NCI-H446 treated with DMSO at 0.1 percent for 48 hours (cell line): ENCODE measurements around the gene LPP.
"Not testable (repeated sequence)": the region's sequence is repeated elsewhere in the genome, so short reads cannot be mapped to it uniquely, and the experiment has no call there.

Experiments
- DNase-seq: peaks from one replicate; lab custom pipeline; 2025; lab: John Stamatoyannopoulos, UW

Gene LPP

GRCh38 chr3:188680189-188680588 lies 526.2 kb downstream of the LPP start:
- no peak for DNase-seq

DNA sequence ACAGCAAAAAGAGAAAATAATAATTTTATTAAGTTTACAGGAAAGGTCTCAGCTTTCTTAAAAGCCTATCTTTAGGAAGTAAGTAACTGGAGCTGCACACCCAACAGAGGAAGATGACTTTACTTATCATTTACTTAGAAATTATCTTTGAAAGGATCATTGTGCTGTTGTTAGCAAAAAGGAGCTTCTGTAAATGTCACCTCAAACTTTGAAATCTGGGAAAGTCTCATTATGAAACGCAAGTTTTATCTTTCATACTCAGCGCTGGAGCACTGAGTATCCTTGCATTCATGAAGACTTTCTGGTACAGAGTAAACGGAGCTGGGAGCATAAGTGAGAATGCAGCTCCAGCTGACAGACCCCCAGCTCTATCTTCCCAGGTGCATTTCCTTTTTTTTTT lies 526.6 kb downstream of the LPP start:
- DNase-seq: no peak

DNA sequence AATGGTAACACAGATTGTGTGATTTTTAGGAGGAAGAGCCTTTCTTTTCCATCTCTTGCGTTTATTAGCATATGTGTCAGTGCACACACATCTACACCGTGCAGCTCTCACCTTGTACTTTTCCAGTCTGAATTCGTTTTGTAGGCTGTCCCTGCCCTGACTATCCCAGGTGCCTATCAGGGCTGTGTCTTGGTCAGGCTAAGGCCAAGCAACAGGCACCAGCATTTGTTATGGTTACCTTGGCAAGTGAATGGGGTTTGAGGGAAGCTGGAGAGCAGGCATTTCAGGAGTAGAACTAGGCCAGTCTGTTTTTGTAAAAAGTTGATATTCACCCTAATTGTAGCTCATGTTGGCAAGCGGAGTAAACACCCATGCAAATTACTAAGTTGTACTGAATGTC lies 528.4 kb downstream of the LPP start:
- DNase-seq: no peak

GRCh38 chr3:188683032-188683521 lies 529.1 kb downstream of the LPP start:
- no peak for DNase-seq

DNA sequence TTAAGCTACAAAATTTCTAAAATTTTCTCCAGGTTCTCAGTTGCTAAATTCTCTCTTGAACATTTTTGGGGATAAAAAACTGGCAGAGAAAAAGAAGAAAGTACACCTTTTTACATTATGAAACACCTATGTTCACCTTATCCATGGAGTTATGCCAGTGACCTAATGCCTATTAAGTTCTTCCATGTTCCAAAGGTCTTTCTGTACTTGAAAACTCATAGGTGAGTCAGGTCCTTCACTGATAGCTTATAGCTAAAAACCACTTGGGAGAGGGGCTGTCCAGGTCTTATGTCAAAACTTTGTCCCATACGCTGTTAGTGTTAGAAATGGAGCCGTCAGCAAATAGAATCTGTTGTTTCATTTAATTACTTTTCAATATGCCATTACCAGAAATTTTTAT lies 530.3 kb downstream of the LPP start:
- DNase-seq: no peak

GRCh38 chr3:188685789-188686188 lies 531.8 kb downstream of the LPP start:
- no peak for DNase-seq

DNA sequence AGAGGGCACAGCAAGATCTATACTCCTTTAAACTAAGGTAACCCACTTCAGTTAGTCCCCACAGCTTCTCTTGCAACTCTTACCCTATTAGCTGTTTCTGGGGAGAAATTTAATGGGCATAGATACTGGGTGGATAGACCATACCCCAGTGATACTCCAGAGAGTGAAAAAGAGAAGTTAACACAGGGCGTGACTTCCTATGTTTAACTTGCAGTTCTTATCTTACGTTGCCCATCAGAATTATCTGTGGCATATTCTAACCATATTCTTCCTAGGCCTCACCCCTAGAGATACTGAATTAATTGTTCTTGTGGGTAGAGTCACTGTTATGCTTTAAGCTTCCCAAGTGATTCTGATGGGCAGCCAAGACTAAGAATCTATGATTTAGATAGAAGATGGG lies 532.4 kb downstream of the LPP start:
- DNase-seq: no peak

DNA sequence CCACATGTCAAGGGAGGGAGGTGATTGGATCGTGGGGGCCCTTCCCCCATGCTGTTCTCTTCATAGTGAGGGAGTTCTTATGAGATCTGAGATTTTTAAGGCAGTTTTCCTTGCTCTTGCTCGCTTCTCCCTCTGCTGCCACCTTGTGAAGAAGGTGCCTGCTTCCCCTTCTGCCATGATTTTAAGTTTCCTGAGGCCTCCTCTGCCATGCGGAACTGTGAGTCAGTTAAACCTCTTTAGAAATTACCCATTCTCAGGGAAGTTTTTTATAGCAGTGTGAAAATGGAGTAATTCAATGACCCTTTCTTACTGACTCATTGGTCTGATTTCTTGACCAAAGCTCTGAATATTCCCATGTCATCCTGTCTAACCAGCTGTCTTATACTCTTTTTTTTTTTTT lies 533.4 kb downstream of the LPP start:
- no peak for DNase-seq

GRCh38 chr3:188689101-188689574 lies 535.2 kb downstream of the LPP start:
- no peak for DNase-seq

DNA sequence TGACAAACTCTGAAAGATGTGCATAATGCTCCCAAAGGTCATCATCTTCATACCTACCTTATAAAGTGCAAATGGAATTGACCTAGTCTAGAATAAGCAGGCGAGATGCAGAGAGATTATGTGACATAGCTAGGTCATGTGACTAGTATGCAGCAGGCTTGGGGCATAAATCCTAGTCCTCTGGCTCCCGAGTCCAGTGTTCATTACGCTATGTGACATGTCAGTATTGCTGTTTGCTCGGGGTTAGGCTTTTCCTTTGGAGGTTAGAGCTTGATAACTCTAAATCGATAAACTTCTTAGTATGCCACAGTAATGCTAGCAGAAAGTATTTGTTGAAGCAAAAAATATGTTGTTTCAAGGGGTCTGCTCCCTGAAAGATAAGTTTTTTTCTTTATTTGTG lies 536.1 kb downstream of the LPP start:
- no peak for DNase-seq

GRCh38 chr3:188691004-188691403 lies 537.0 kb downstream of the LPP start:
- no peak for DNase-seq

GRCh38 chr3:188691665-188692064 lies 537.7 kb downstream of the LPP start:
- no peak for DNase-seq

- no peak for DNase-seq
Measured at GRCh38 chr3:188692700-188693099, 538.7 kb downstream of the LPP start.

DNA sequence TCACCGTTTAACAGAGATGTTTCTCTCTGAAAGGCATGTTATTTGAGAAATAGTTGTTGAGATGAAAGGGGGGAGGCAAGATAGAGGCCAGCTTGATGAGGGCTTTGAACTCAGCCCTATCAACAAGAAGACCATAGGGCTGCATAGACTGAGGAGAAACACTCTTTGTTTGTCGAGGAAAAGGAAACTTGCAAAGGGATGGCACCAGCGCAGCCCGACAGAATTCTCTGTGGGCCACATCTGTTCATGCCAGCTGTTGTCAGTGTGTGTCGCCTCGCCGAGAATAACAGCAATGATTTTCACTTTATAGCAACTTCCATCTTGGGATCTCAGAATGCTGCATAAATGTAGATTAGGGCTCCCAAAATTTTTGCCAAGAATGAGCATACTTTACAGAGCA lies 539.5 kb downstream of the LPP start:
- no peak for DNase-seq

GRCh38 chr3:188695241-188695640 lies 541.3 kb downstream of the LPP start:
- no peak for DNase-seq

DNA sequence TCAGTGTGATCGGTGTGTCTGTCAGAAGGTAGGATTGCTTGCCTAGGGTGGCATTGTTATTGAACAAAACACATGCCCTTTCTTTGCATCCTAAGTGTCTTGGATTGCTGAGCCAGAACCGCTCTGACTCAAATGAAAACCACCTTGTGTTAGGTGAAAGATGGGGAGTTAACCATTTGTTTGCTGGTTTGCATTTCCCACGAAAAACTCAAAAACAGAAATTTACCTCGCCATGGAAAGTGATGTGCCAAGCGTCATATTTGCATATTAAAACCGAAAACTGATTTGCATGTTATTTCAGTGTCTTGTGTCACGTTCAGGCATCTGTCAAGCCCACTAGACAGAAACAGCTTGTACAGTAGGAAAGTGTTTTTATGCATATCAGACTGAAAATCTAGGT lies 543.2 kb downstream of the LPP start:
- DNase-seq: no peak

DNA sequence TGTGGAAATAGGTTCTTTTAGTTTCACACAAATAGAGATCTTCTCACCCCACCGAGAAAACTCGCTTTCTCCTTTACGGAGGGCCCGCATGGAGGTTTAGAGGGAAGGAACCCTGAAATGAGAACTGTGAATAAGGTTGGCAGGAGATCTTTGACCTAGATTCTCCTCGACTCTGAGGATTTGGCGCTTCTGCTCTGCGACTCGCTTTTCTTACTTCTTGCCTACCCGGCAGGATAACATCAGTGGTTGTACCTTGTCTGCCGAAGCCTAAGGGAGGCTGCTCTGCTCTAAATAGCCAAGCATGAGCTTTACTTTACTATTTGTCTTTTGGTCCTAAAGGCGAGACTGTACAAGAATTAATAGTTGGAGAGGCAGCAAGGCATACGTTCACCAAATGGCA lies 544.5 kb downstream of the LPP start:
- no peak for DNase-seq

- no peak for DNase-seq
Measured at GRCh38 chr3:188700501-188700900, 546.5 kb downstream of the LPP start.

- no peak for DNase-seq
Measured at GRCh38 chr3:188700918-188701317, 547.0 kb downstream of the LPP start.

- no peak for DNase-seq
Measured at GRCh38 chr3:188701485-188701969, 547.6 kb downstream of the LPP start.

DNA sequence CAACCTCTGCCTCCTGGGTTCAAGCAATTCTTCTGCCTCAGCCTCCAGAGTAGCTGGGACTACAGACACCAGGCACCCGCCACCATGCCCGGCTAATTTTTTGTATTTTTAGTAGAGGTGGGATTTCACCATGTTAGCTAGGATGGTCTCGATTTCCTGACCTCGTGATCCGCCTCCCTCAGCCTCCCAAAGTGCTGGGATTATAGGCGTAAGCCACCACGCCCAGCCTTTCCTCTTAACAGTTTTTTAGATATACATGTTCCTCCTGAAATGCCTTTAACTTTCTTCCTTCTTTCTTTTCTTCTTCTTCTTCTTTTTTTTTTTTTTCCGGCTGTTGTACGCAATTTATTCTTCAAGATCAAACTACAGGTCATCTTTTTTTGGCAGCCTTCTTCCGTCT lies 548.1 kb downstream of the LPP start:
- DNase-seq: not testable (repeated sequence)

- DNase-seq: no peak
Measured at GRCh38 chr3:188706176-188706575, 552.2 kb downstream of the LPP start.

GRCh38 chr3:188706599-188706998 lies 552.6 kb downstream of the LPP start:
- DNase-seq: no peak

DNA sequence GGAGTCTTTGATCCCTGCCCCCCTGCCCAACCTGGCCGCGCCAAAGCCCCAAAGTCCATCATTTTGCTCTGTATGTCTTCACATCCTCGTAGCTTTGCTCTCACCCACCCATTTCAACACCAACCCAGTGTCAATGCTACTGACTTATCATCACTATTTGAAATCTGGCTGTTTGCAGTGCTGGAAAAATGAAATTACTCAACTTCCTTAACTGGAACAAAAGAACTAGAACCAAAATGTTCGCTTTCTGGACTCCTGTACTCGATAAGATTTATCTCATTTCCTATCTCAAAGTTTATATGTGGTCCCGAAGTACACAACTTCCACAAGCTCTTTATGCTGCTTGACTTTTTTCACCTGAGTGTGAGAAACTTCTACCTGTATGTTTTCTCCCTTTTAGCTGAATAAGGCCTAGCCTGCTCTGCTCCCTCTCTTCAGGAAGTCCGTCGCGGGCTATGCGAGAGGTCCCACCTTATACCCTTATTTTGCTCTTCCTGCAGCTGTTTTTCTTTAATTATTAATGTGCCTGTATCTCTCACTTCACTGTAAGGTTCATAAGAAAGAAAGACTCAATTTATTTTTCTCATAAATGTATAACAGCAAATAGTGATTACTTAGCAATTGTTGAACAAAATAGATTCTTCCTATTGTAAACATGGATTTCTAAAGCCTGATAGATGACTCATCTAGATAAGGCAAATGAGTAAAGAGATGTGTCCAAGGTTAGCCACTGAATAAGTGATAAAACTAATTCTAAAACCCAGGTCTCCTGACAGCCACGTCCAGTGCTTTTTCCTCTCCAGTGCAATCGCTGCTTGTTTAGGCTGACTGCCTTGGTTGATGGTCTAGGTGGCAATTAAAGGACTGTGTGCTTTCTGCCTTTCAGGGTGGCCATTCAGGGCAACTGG lies 553.7 kb downstream of the LPP start:
- DNase-seq: no peak
